Muscle layer of colon (tissue), 2 donors: ENCODE data around the gene MEF2D.

Source experiments
- H3K27ac ChIP-seq: one replicate; pipeline ENCODE4 v1.7.0; 2013; ENCODE audit warnings: low read depth, mild to moderate bottlenecking, low read length, moderate library complexity
- H3K27me3 ChIP-seq, 2 donors: one replicate each; pipeline ENCODE4 v1.7.0; 2013; ENCODE audit warnings: low read length in 2 of 2, mild to moderate bottlenecking in 2 of 2; ENCODE audit not compliant: insufficient read depth in 2 of 2, control insufficient read depth in 1 of 2
- H3K36me3 ChIP-seq: one replicate; pipeline ENCODE4 v1.7.0; 2013; ENCODE audit warnings: mild to moderate bottlenecking, low read length; ENCODE audit not compliant: insufficient read depth
- H3K4me1 ChIP-seq: one replicate; pipeline ENCODE4 v1.7.0; 2013; ENCODE audit warnings: mild to moderate bottlenecking, low read length; ENCODE audit not compliant: insufficient read depth
- H3K4me3 ChIP-seq, 2 donors: one replicate each; pipeline ENCODE4 v1.7.0; 2013; ENCODE audit warnings: low read length in 2 of 2, low read depth in 1 of 2, mild to moderate bottlenecking in 1 of 2, moderate library complexity in 1 of 2
- H3K9ac ChIP-seq: one replicate; pipeline ENCODE4 v1.7.0; 2013; ENCODE audit warnings: low read length
- H3K9me3 ChIP-seq: one replicate; pipeline ENCODE4 v1.7.0; 2013; ENCODE audit warnings: mild to moderate bottlenecking, low read length
- donor health status: abdominal sarcoma.
- donor health status: Adenocarcinoma of cecum.

The MEF2D gene

DNA sequence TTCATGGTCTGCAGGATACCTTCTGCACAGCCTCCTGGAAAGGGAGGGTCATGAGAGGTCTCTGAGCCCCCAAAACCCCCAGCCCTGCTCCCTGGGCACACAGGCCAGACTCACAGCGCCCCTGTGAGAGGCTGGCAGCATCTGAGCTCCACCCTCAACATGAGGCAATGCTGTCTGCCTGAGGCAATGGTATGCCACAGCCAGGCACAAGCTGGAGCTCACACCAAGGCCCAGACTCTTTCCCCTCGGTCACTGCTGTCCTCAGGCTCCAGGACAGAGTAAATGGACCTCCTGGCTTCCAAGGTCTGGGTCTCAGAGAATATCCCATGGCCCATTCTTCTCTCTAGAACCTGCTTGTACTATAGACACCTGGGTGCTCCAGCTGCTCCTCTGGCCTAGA, 17.2 kb downstream of the MEF2D start:
- Histone ChIP-seq H3K4me1 (peaks cover 75% of the 10 kb centered on the region), H3K27me3 (no peaks in the 10 kb centered on the region), H3K36me3 (peaks cover 53% of the 10 kb centered on the region), H3K27ac (no peak overlapping the region), H3K9ac (no peak overlapping the region), H3K9me3 (no peaks in the 10 kb centered on the region), H3K4me3 (no peak overlapping the region)

- Histone ChIP-seq H3K9me3 (no peaks in the 10 kb centered on the region), H3K4me1 (peaks cover 75% of the 10 kb centered on the region), H3K9ac (no peak overlapping the region), H3K36me3 (peaks cover 62% of the 10 kb centered on the region), H3K27ac (no peak overlapping the region), H3K27me3 (no peaks in the 10 kb centered on the region), H3K4me3 (no peak overlapping the region)
These were observed 18.3 kb downstream of the MEF2D start for GRCh38 chr1:156482276-156482675.

DNA sequence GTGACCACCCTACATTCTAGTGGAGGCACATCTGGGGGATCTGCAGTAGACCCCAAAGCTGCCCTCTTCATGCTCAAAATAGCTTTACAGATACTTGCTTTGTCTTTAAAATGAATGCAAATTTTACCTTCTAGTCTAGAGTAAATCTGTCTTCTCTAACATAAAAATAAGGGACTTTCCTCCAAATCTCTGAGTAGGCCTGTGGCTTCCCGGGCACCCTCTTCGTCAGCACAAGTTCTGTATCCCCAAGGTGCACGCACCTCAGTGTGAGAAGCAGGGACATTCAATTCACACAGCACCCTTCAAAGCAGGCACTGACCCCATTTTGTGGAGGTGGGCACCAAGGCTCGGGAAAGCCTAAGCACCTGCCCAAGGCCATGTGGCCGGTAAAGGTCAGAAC, 19.0 kb downstream of the MEF2D start:
- H3K27ac ChIP-seq = peak overlapping the region; percentile 1

DNA sequence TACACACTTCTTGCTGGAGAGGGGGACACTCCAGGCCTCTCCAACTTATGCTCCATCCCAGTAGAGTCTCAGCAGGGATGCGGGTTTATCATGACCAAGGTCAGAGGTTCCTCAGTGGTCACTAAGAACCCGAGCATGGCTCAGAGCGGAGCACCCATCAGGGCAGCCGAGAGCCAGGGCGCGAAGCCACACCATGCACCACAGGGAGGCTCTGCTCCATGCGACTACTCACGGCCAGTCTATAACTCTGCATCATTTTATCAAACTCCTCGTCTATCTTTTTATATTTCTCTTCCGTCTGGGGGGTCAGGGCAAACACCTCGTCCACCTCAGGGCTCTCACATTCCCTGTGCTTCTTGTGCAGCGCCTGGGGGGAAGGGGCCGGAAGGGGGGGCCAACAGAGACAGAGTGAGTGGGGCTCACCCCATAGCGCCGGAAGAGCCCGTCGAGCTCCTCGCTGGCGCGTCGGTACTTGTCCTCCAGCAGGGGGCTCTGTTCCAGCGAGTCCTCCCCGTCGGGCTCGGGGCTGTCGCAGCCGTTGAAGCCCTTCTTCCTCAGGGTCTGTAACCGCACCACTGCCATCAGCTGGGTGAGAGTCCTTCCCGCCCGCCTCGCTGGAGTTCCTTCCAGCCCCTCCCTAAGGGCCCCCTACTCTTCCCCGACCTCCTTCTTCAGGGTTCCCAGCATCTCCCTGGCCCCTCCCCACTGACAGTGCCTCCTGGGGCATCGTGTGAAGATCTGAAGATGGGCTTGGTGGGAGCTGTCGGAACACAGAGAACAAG, 20.0 kb downstream of the MEF2D start:
- H3K4me3 ChIP-seq = no peak overlapping the region

More for the DNA sequence above, 19.0 kb downstream of the MEF2D start:
- no peak overlapping the region for H3K9ac ChIP-seq
- H3K27me3 ChIP-seq = no peaks in the 10 kb centered on the region
- H3K4me3 ChIP-seq = no peak overlapping the region
- H3K9me3 ChIP-seq = no peaks in the 10 kb centered on the region
- H3K36me3 ChIP-seq = peaks cover 65% of the 10 kb centered on the region
- peaks cover 78% of the 10 kb centered on the region for H3K4me1 ChIP-seq

GRCh38 chr1:156480016-156480370, 20.6 kb downstream of the MEF2D start:
- Histone ChIP-seq H3K36me3 (peaks cover 75% of the 10 kb centered on the region), H3K9me3 (no peaks in the 10 kb centered on the region), H3K27me3 (no peaks in the 10 kb centered on the region), H3K4me3 (no peak overlapping the region), H3K4me1 (peaks cover 80% of the 10 kb centered on the region), H3K9ac (no peak overlapping the region), H3K27ac (peak overlapping the region; percentile 1)

More for the DNA sequence above, 20.0 kb downstream of the MEF2D start:
- Histone ChIP-seq H3K27ac (peak overlapping the region; percentile 1), H3K9me3 (no peaks in the 10 kb centered on the region), H3K9ac (peak overlapping the region; percentile 13), H3K27me3 (no peaks in the 10 kb centered on the region), H3K36me3 (peaks cover 72% of the 10 kb centered on the region), H3K4me1 (peaks cover 80% of the 10 kb centered on the region)

GRCh38 chr1:156479093-156480015, 21.2 kb downstream of the MEF2D start:
- peak overlapping the region; percentile 35 for H3K27ac ChIP-seq
- no peaks in the 10 kb centered on the region for H3K9me3 ChIP-seq
- H3K9ac ChIP-seq = no peak overlapping the region
- no peak overlapping the region for H3K4me3 ChIP-seq
- peaks cover 81% of the 10 kb centered on the region for H3K36me3 ChIP-seq
- H3K27me3 ChIP-seq = no peaks in the 10 kb centered on the region
- H3K4me1 ChIP-seq = peaks cover 76% of the 10 kb centered on the region

GRCh38 chr1:156478250-156478627, 22.3 kb downstream of the MEF2D start:
- Histone ChIP-seq H3K9ac (no peak overlapping the region), H3K4me3 (no peak overlapping the region), H3K4me1 (peaks cover 65% of the 10 kb centered on the region), H3K27me3 (no peaks in the 10 kb centered on the region), H3K36me3 (peaks cover 93% of the 10 kb centered on the region), H3K9me3 (no peaks in the 10 kb centered on the region), H3K27ac (peak overlapping the region; percentile 86)

GRCh38 chr1:156477526-156478249, 22.9 kb downstream of the MEF2D start:
- Histone ChIP-seq H3K27me3 (no peaks in the 10 kb centered on the region), H3K36me3 (peaks cover 91% of the 10 kb centered on the region), H3K4me3 (peak overlapping the region in 1 of 2 donors; percentile 12), H3K27ac (peak overlapping the region; percentile 86), H3K9ac (no peak overlapping the region), H3K9me3 (no peaks in the 10 kb centered on the region), H3K4me1 (peaks cover 65% of the 10 kb centered on the region)

- H3K9me3 ChIP-seq = no peaks in the 10 kb centered on the region
- H3K27ac ChIP-seq = peak overlapping the region; percentile 86
- peaks cover 89% of the 10 kb centered on the region for H3K36me3 ChIP-seq
- H3K9ac ChIP-seq = peak overlapping the region; percentile 71
- peaks cover 68% of the 10 kb centered on the region for H3K4me1 ChIP-seq
- peak overlapping the region in 1 of 2 donors; percentile 5 for H3K4me3 ChIP-seq
- no peaks in the 10 kb centered on the region for H3K27me3 ChIP-seq
These were observed 23.9 kb downstream of the MEF2D start for GRCh38 chr1:156476501-156477298.

DNA sequence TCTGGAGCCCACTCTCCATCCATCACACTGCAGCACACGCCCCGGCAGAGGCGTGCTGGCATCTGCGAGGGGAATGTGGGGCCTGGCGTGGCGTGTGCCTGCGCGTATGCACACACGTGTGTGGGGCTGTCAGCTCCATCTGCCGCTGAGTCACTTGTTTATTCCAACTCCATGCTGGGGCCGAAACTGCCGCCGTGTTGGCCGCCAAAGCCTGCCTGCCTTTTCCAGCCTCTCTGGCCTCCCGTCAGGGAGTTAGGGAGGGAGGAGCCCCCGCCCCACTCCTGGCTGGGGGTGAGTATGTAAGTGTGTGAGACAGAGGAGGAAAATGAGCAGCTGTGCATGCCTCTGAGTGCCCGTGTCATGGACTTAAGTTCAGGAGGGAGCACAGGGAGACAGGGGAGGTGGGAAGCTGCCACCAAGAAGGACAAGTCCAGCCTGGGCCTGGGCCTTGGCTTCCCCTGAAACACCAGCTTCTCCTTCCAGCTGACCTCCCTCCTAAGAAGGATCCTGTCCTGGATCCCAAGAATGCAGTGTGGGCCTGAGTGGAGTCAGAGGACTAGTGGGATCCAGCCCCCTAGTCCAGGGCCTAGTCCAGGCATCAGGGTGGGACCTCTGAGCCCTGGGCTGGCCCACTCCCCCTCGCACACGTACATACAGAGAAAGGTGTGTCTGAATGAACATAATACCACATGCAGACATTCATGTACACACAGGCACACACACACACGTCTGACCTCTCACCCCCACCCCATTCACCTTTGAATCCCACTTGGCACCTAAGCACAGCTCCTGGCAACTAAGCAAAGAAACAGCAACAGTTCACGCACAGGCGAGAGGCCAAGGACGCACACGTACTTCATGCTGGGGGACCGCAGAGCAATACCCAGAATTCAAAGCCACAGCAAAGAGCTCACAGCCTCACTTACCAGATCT, 24.7 kb downstream of the MEF2D start:
- Histone ChIP-seq H3K9ac (peak overlapping the region; percentile 71), H3K27ac (peak overlapping the region; percentile 86), H3K36me3 (peaks cover 85% of the 10 kb centered on the region), H3K4me3 (peak overlapping the region in 1 of 2 donors; percentile 5), H3K4me1 (peaks cover 66% of the 10 kb centered on the region), H3K27me3 (no peaks in the 10 kb centered on the region), H3K9me3 (no peaks in the 10 kb centered on the region)
